Occipital lobe (tissue), 2 donors: Measurements from ENCODE around the gene MAJIN. TPM values are rescaled to one million over a fixed set of nuclear protein-coding genes. Genes with fewer than 3 reads are reported as not detected.

Experiments
- DNase-seq: peaks from one replicate; lab custom pipeline; 2025; lab: John Stamatoyannopoulos, UW
- total RNA-seq: library from RNA; depleted of rRNA; stranded (reverse); fragments of >200 nt; gene quantifications from one replicate; pipeline ENCODE4 v1.2.3, GENCODE V29; 2014

The MAJIN gene
- total RNA-seq, 1 donor from 2014 or later: not detected

DNA sequence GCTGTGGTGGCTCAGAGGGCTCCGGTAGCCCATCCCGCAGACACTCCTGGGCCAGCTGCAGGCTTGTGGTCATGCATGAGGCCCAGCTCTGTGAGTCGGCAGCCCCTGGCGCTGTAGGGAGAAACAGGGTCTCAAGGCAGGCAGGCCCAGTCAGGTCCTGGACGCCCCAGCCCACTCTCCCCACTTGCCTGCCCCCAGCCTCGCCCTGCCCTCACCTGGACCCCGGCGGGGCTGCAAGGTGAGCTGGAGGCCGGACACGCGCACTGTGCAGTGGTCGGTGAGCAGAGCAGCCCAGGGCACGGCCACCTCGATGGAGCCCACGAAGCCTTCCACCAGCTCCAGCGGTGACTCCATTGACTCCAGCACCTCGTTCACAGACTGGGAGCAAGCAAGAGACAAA lies 57.8 kb downstream of the MAJIN start:
- no peak for DNase-seq

GRCh38 chr11:64913171-64913727 lies 58.7 kb downstream of the MAJIN start:
- no peak for DNase-seq

- DNase-seq: no peak
Observed at GRCh38 chr11:64911689-64912088, 60.2 kb downstream of the MAJIN start.

DNA sequence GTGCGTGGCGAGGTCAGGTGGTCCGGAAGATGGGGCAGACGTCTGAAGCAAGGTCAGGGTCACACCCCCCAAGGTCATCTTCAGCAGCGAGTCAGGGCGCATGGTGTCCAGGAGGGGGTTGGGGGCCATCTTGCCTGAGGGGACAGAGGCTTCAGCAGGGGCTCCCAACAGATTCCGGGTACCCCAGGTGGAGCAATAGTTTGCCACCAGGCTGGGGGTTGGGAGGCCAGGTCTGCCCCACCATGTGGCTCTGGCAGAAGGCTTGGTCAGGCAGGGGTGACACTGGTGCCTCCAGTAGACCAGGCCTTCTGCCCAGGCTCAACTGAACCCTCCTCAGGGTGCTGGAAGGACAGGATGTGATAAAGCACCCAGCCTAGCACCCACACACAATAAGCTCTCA lies 60.8 kb downstream of the MAJIN start:
- no peak for DNase-seq

DNA sequence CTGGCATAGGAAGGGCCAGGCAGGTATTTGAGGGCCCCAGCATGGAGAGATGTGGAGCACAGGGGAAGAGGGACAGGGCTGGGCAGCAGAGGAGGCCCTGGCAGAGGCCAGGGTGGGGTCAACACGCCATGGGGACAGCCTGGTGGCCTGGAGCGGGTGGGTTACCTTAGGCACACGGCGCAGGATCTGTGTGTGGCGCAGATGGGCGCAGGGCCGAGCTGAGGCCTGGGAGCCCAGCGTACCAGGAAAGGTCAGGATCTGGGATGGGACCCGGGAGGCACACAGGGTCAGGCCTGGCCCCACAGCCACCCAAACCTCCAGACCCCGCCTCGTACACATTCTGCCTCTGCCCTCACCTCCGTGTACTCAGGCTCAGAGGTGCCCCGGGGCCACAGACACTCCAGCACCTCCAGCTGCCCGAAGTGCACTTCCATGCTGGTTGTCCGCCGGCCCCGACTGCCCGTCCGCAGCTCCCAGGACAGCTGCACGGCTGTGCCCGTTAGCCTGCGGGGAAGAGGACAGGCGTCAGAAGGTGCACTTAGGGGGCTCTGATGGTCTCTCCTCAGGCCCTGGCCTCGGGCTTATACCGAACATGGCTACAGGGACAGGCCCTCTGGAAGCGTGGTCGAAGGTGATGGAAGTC lies 61.3 kb downstream of the MAJIN start:
- no peak for DNase-seq

GRCh38 chr11:64909653-64910343 lies 62.1 kb downstream of the MAJIN start:
- no peak for DNase-seq

DNA sequence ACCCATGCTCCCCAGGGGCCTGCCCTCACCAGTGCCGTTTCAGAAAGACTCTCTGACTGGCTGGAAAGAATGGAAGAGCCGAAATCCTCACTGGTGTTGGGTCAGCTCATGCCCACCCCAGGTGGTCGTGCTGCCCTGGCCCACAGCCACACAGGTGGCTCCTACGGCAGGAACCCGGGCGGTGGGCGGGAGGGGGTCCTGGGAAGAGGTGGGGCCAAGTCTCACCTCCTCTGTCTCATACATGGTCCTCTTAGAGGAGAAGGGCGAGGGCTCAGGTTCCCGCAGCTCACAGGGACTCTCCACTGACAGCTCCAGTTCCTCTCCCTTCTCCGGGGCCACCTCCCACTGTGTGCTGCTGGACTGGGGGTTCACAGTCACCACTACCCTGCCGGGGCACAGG lies 63.1 kb downstream of the MAJIN start:
- no peak for DNase-seq

DNA sequence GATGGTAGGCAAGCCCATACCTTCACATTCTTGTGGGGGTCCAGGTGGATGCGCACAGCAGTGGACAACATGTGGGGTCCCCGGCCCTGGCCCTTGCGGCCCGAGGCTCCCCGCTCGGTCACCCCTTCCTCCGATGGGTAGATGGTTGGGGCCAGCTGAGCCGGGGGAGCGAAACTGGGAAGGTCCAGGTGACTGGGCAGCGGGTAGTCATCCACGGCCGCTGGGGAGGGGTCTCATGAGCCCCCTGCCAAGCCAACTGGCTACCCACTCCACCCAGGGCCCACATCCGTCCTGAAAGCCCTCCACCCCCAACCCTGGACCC lies 65.6 kb downstream of the MAJIN start:
- DNase-seq: no peak

DNA sequence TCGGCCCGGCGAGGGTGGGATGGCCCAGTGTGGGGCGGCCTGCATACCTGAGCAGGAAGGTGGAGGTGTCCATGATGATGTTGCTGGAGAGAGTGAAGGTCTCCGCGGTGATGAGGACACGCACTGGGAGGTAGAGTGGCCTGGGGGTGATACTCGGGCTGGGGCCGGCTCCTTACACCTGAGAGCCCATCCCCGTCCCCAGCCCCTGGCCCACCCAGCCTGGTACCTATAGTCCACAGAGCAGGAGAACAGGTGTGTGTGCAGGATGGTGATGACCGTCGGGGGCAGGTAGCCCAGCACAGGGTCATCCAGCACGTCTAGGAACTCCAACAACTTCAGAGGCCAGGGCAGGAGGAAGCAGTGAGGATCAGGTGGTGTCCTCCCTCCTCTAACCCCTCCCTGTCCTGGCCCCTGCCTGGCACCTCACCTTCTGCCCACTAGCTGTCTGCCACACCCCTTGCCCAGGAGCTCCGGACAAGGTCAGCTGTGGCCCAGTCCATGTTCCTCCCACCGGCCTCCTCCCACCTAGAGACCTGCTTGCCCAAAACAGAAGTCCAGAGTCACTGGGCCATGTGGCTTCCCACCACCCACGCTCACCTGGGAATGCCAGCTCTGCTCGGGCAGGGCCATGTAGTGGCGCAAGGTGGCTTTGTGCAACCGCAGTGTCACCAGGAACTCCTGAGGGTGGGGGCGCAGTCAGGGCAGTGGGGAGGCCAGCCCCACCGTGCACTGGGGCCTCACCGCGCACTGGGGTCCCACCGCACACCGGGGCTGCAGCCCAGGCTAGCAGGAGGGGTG lies 66.2 kb downstream of the MAJIN start:
- no peak for DNase-seq

DNA sequence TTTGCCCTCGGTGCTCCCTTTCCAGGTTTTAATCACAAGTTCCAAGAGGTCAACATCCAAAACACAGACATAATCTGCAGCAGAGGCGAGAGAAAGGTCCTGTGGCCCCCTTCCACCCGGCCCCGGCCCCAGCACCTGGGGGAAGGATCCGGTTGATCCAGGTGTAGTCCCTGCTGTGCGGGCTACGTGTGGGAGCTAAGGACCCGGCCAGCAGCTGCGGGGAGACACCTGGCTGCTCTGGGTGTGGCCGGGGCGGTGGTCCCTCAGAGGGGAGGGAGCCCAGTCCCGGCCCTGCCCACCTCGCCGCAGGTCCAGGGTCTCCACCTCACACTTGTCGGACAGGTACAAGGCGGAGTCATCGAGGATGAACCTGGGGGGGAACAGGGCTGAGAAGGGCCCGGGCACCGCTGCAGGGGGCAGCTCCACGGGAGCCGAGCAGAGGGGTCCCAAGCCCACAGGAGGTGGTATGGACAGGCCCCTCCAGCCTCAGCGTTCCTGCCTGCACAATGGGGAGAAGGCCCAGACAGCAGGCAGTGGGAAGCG lies 68.5 kb downstream of the MAJIN start:
- no peak for DNase-seq

DNA sequence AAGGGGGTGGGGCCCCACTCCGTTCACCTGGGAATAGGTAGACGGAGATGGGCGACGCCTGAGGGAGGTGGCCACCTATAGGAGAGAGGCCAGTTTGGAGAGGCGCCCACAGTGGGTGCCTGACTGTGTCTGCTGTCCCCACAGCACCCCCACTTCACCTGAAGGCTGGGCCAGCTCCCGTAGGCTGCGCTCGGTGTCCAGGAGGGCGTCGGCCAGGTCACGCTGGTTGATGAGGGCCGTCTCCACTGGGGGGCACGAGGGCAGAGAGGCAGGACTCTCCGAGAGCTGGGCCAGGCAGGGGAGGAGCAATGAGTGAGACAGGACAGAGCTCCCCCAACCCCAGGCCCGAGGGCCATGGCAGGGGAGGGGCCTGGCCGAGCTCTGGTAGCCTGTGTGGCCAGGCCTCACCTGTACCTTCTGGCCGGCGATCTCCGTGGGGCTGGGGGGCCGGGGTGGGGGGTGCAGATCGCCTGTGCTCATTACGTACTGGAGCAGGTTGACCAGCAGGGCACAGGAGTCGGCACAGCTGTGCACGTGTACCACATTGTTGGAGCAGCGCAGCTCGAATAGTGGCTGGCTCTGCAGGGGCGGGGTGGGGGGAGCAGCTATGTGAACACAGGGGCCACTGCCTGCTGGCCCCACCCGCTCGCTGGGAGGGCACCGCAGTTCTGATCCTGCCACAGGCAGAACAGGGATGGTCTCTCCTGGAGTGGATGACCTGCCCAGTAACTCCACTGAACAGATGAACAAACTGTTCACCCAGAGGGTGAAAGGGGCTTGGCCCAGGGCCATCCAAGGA lies 69.6 kb downstream of the MAJIN start:
- DNase-seq: no peak

DNA sequence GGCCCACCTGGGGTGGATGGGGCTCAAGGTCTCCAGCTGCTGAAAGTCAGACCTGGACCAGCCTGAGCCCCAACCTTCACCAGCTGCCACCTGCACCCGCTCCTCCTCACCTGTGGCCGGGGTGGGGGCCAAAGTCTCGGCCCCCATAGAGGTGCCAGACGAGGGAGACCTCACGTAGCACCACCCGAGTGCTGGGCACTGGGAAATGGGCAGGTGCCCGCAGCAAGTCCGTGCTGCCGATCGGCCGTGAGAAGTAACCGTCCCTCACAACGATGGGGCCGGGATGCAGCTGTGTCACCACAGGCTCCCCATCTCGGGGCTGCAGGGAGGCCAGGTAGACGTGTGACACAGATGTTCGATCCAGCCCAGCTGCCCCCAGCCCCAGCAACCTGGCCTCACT lies 71.1 kb downstream of the MAJIN start:
- DNase-seq: no peak

DNA sequence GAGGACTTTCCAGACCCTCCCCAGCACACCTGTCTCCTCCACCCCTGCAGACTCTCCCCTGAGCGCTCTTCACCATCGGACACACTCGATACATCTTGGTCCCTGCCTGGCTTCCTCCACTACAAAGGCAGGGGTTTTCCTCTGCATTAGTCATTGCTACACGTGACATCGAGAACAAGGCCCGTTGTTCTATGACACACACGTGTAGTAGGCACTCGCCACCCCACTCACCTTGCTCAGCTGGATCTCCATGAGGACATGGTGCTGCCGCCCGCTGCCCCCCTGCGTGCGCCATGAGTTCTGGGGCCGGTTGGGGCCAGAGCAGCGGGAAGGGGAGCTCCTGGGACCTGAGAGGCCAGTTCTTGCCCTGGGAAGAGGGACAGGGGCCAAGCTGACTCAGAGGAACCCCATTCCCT lies 71.6 kb downstream of the MAJIN start:
- no peak for DNase-seq

DNA sequence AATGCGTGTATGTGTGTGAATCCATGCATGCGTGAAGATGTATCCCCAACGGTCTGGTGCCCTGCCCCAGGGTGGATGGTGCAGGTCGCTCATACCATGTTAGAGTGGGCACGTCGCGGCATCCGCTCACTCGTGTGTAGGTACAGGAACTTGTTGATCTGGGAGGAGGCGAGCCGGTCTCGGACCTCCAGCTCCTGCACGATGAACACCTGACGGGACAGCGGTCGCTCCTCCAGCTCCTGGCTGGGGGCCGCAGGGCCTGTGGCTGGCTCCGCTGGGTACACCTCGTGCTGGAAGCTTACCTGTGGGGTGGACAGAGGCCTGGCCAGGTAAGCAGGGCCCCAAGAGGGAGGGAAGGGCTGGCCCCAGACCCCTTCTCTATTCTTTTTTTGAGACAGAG lies 73.4 kb downstream of the MAJIN start:
- DNase-seq: no peak

DNA sequence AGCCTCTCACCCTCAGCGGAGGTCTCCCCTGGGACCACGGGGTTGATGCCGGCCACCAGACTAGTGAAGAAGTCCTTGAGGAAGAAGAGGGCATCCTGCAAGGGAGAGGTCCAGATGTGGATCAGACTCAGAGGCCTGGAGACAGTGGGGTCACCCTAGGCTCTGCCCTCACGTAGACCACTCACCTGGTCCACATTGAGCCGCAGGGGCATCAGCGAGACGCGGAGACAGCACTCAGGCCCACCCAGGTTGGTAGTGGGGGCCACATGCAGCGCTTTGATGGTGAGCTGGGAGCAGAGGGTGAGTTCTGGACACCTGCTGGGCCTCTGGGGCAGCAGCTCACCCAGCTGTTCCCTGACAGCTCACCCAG lies 73.8 kb downstream of the MAJIN start:
- no peak for DNase-seq

GRCh38 chr11:64897381-64898075 lies 74.4 kb downstream of the MAJIN start:
- no peak for DNase-seq

DNA sequence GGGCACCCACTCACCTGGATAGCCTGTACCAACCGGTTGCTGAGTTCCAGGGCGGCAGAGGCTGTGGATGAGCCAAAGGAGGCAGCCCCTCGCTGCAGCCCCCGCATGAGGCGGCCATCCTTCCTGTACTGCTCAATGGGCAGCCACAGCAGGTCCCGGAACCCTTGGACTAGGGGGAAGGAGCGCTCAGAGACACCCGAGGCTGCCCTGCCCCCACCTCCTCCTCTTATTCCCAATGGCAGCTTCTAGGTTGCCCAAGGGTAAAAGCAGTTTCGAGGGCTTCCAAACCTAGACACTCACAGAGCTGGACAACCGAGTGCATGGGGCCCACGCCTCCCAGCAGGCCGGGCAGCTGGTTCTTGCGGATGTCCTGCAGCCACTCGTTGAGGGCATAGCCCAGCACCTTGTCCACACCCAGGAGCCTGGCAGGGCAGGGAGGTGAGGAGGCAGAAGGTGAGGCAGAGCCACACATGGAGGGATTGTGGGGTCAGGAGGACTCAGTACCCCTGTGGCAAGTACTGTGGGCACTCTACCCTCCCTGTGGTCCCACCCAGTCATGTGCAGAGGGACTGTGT lies 75.4 kb downstream of the MAJIN start:
- DNase-seq: no peak

DNA sequence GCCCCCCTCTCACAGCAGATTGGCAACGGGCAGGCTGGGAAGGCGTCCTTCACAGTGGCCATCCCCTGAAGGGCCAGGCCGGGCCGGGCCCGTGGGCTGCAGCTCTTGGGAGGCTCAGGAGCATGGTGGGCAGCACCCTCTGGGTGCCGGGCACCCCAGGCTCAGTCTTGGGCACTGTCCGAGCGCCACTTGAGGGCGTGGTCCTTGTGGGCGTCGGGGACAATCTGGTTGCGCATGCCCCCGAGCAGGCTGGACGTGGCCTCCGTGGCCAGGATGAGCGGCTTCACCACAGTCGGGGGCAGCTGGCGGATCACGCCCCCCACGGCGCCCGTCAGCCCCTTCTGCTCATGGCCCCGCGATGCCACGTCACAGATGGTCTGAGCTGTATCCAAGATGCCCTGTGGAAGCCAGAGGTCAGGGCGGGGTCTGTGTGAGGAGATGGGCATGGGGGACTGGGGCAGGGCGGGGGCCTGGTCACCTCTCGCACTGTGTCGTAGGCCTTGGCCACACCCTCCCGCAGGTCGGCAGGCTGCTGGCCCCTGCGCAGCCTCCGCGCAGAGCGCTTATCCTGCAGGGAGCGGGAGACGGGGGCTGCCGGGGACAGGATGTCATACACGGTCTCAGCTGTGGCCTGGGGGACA lies 77.0 kb downstream of the MAJIN start:
- no peak for DNase-seq

GRCh38 chr11:64894070-64894811 lies 77.7 kb downstream of the MAJIN start:
- DNase-seq: peak; percentile 17
